SH-SY5Y (cell line): ENCODE data around the gene HCN2.

Source experiments
- GATA2 ChIP-seq: IDR thresholded peaks from 2 replicates; pipeline ENCODE4 v1.6.1; 2011; ENCODE audit warnings: mild to moderate bottlenecking, low read depth, low read length
- GATA3 ChIP-seq: IDR thresholded peaks from 2 replicates; pipeline ENCODE4 v1.6.1; 2011; ENCODE audit warnings: low read depth, mild to moderate bottlenecking, low read length, moderate library complexity

HCN2 gene

DNA sequence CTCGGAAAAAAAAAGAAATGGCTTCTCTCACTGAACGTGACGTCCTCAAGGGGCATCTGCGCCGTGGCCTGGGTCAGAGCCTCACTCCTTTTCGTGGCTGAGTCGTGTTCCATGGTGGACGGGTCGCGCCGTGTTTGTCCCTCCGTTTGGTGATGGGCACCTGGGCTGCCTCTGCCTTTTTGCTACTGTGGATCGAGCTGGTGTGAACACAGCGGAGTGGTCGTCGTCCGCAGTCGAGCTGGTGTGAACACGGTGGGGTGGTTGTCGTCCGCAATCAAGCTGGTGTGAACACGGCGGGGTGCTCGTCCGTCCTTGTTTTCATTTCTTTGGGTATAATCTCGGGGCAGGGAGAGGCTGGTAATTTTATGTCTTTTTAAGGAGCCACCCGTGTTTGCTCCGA is 11.6 kb downstream of the HCN2 start:
- TF ChIP-seq GATA3 (no peak), GATA2 (no peak)

DNA sequence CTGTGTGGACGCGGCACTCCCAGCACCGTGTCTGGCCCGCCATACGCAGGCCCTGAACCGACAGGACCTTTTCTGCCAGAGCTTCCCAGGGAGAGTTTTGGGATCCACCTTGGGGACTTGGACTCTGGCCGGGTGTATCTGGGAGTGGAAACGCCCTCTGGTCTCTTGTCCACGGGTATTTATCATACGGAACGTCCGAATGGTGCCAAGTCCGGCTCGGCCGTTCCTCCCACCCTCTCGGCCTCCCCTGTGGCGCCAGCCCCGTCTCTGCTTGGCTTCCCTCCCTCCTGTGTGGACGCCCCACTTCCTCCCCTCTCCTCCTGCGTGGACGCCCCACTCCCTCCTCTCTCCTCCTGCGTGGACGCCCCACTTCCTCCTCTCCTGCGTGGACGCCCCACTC is 12.1 kb downstream of the HCN2 start:
- TF ChIP-seq GATA2 (no peak), GATA3 (no peak)

DNA sequence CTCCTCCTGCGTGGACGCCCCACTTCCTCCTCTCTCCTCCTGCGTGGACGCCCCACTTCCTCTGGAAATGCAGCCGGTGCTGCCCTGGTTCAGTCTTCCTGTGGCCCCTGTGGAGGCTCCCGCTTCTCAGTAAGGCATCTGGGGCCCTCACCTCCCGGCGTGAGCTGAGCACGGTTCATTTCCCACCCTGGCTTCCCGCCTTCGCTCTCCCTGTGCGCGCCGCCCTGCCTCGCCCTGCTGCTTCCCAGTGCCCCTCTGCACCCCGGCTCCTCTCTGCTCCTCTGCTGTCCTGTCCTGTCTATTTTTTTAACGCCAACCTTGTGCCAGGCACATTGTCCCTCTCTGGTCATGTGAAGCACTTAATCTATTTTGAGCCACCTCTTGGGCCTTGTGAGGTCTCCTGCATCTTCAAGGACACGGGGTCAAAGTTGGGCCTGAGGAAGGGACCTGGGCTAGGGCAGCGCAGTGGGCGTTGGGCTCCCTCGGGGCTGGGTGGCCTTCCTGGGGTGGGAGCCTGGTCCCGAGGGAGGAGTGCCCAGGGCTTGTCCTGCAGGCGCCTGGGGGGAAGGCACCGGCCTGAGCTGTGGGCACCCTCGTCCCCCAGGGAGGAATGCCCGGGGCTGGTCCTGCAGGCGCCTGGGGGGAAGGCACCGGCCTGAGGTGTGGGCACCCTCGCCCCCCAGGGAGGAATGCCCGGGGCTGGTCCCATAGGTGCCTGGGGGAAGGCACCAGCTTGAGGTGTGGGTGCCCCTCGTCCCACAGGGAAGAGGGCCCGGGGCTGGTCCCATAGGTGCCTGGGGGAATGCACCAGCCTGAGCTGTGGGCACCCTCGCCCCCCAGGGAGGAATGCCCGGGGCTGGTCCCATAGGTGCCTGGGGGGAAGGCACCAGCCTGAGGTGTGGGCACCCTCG is 13.0 kb downstream of the HCN2 start:
- TF ChIP-seq GATA2 (no peak), GATA3 (no peak)

DNA sequence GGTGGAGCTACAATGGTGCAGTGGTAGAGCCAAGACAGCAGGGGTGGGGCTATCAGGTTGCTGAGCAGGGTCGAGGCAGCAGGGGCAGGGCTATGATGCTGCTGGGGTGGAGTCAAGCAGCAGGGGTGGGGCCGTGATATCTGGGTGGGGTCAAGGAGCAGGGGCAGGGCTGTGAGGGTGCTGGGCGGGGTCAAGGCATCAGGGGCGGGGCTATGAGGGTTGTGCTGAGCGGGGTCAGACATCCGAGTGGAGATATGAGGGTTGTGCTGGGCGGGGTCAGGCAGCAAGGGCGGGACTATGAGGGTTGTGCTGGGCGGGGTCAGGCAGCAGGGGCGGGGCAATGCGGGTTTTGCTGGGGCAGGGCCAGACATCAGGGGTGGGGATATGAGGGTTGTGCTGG is 14.7 kb downstream of the HCN2 start:
- TF ChIP-seq GATA2, result no peak
- TF ChIP-seq GATA3, result no peak

DNA sequence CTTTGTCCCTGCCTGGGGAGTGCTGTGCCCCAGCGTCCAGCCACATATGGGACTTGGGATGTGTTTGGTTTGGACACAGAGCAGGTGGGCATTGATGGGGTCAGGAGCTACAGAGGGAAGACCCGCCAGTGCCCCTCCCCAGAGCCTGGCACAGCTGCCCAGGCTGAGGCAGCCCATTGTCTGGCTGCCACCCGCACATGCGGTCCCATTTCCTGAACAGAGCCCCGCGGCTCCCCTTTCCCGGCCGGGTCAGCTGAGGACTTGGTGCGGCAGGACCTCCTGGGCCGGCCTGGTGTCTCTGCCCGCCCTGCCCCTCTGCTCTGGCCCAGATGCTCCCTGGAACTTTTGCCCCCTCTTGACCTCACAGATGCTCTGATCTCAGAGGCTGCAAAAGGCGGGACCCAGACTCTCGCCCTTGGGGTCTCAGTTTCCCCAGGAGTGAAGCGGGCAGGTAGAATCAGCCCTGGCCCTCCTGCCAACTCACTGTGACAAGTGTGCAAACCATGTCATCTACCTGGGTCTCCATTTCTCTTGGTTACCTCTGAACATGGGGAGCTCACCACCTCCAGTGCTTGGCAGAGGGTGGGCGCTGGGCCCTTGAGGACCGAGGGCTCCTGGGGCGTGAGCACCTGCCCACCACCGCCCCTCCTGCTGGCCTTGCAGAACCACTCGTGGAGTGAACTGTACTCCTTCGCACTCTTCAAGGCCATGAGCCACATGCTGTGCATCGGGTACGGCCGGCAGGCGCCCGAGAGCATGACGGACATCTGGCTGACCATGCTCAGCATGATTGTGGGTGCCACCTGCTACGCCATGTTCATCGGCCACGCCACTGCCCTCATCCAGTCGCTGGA is 17.8 kb downstream of the HCN2 start:
- TF ChIP-seq GATA2 (no peak), GATA3 (no peak)

DNA sequence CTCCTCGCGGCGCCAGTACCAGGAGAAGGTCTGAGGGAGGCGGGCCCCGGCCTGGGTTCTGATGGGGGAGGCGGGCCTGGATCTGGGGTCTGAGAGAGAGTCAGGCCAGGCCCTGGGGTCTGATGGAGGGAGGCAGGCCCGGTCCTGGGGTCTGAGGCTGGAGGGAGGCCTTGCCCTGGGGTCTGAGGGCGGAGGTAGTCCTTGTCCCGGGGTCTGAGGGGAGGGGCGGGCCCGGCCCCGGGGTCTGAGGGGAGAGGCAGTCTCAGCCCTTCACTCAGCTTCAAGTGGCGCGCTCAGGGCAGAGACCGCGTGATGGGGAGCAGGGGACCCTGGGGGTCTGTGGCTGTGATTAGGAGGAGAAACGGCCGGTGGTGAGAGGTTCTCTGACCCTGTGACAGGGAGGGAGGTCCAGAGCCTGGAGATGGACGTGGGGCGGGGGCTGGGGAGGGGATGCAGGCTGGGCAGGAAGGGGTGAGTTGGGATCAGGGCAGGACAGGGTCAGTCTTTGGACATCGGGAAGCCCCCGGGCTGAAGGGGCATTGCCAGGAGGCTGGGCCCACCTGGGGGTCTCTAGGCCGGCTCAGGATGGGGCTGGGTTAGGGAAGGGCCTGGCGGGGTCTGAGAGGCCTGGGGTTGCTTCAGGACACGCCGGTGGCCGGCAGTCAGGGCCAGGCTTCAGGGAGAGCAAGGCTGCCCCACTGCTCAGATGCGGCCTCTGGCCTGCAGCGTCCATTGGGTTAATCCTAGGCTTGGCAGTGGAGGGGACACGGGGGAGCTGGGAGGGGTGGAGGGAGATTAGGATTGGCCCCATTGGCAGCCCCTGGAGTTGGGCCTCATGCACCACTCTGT is 18.7 kb downstream of the HCN2 start:
- TF ChIP-seq GATA3 (no peak), GATA2 (no peak)

DNA sequence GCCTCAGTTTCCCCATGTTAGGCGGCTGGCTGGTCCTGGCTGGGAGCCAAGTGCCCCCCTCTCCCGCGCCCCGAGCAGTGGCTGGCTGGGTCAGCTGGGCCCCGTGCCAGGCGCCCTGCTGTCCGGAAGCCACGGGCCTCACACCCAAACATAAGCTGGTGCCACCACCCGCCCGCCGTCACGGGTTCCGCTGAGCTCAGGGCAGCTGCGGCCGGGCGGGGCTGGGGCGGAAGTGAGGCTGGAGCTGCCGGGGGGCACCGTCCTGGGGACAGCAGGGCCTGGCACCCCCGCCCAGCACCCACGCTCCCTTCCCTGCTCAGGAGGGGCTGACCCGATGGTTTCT is 19.3 kb downstream of the HCN2 start:
- TF ChIP-seq GATA2, result no peak
- TF ChIP-seq GATA3, result no peak

DNA sequence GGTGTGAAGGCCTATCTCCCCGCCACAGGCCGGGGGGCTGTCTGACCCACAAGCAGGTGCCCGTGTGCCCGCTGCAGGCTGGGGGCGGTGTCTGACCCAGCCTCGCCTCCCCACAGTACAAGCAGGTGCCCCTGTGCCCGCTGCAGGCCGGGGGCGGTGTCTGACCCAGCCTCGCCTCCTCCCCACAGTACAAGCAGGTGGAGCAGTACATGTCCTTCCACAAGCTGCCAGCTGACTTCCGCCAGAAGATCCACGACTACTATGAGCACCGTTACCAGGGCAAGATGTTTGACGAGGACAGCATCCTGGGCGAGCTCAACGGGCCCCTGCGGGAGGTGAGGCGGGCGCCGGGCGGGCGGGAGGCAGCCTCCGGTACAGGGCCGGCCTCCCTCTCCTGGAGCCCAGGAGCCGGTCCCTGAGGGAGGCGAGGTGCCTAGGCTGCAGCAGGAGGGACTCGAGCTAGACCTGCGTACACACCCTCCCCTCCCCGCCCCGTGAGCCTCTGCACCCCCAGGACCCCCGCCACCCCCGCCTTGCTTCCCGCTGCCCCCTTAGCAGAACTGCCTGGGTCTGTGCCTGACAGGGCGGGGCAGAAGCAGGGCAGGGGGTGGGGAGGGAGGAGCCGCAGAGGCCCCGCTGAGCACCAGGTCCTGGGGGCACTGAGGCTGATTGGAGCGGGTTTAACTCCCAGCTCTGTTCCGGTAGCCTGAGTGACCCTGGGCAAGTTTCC is 20.6 kb downstream of the HCN2 start:
- no peak for TF ChIP-seq GATA2
- TF ChIP-seq GATA3, result no peak

DNA sequence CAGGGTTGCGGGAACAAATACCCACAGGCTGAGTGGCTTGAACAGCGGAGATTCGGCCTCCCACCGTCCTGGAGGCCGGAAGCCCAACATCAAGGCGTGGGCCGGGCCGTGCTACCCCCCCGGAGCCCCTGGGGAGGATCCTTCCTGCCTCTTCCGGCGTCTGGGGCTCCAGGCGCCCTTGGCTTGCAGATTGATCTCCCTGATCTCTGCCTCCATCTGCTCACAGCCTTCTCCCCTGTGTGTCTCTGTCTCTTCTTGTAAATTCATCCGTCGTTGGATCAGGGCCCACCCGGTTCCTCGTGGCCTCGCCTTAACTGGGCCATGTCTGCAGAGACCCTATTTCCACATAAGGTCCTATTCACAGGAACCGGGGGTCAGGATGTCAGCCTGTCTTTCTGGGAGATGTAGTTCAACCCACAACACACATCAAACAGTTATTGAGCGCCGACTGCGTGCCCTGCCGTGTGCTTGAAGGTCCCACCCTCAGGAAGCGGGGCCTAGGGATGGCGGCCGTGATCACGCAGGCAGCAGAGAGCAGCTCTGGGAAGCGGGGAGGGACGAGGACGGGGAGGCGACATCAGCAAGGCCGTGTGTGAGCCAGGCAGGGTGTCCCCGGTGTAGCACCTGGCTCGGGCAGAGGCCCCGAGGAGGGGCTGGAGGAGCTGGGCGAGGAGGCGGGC is 21.3 kb downstream of the HCN2 start:
- TF ChIP-seq GATA3, result no peak
- TF ChIP-seq GATA2, result peak; percentile 78

DNA sequence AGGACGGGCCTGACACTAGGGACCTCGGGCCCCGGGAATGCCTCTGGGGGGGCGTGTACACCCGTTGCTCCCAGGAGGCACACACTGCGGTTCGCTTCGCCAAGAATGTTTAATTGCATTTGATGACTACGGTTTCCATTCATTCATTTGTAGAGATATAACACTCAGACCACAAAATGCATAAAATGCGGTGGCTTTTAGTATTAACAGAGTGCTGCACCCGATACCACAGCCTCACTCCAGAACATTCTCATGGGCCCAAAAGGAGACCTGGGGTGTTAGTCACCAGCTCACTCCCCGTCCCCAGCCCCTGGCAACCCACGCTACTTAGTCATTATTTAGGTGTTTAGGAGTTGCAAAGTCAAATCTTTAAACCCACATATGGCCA is 21.8 kb downstream of the HCN2 start:
- TF ChIP-seq GATA3 (no peak), GATA2 (no peak)

DNA sequence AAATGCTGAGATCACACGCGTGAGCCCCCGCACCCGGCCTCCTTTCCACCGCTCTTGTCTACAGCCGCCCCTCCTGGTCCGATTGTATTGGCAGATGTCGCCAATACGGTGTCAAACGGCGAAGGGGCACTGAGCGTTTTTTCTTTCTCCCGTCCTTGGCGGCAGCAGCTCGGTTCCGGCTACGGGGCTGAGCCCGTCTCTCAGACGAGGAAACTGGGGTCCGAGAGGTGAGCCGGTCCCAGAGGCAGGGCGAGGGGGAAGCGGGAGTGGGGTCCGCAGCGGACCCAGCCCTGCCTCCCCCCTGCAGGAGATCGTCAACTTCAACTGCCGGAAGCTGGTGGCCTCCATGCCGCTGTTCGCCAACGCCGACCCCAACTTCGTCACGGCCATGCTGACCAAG is 23.3 kb downstream of the HCN2 start:
- TF ChIP-seq GATA3, result no peak
- no peak for TF ChIP-seq GATA2

DNA sequence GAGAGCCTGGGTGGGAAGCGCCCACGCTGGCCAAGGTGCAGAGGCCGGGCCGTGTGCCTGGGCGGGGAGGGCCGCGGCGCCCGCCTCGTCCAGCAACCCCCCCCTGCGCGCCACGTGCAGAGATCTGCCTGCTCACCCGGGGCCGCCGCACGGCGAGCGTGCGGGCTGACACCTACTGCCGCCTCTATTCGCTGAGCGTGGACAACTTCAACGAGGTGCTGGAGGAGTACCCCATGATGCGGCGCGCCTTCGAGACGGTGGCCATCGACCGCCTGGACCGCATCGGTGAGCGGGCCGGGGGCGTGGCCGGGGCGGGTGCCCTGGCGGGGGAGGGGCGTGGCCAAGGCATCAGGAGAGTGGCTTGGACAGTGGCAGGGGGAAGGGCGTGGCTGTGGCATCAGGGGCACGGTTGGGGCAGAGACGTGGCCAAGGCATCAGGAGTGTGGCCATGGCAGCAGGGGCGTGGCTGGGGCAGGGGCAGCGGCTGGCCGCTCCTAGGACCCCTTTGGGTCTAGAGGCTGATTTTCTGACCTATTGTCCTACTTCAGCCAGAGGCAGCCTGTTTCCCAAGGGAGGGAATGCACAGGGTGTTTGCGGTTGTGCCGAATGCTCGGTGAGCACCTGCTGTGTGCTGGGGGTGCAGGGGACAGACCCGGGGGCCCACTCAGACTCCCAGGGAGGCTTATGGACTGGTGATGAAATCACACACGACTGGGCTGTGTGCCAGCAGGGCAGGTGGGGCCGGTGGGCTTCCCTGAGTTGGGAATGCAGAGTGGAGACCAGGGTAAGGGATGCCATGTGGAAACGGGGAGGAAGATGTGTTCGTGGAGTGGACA is 24.3 kb downstream of the HCN2 start:
- no peak for TF ChIP-seq GATA2
- TF ChIP-seq GATA3, result no peak
